Measurements from ENCODE around the gene B4GALT6.

B4GALT6 gene

GRCh38 chr18:31659576-31660177 is 24.7 kb downstream of the B4GALT6 start:
- H3K27ac ChIP-seq: no peak overlapping the region
- no peak overlapping the region for H3K4me3 ChIP-seq
- no peak for TF ChIP-seq CTCF (IDR thresholded peaks at IDR 0.05)
- no peak for DNase-seq (ENCODE audit: low spot score)

GRCh38 chr18:31658670-31659575 is 25.5 kb downstream of the B4GALT6 start:
- Histone ChIP-seq H3K4me3 (no peak overlapping the region), H3K27ac (no peak overlapping the region)
- TF ChIP-seq CTCF (IDR thresholded peaks at IDR 0.05): no peak
- no peak for DNase-seq (ENCODE audit: low spot score)

- no peak for TF ChIP-seq CTCF (IDR thresholded peaks at IDR 0.05)
- no peak for DNase-seq (ENCODE audit: low spot score)
- Histone ChIP-seq H3K27ac (no peak overlapping the region), H3K4me3 (no peak overlapping the region)
Observed at GRCh38 chr18:31657823-31658669, 26.3 kb downstream of the B4GALT6 start.

- H3K4me3 ChIP-seq: no peak overlapping the region
- no peak for DNase-seq (ENCODE audit: low spot score)
- TF ChIP-seq CTCF (IDR thresholded peaks at IDR 0.05): no peak
- H3K27ac ChIP-seq: no peak overlapping the region
Observed at GRCh38 chr18:31656754-31657153, 27.6 kb downstream of the B4GALT6 start.

GRCh38 chr18:31655354-31655753 is 29.0 kb downstream of the B4GALT6 start:
- no peak for DNase-seq (ENCODE audit: low spot score)
- H3K4me3 ChIP-seq: no peak overlapping the region
- TF ChIP-seq CTCF (IDR thresholded peaks at IDR 0.05): no peak
- H3K27ac ChIP-seq: no peak overlapping the region

- TF ChIP-seq CTCF (IDR thresholded peaks at IDR 0.05): no peak
- no peak overlapping the region for H3K4me3 ChIP-seq
- H3K27ac ChIP-seq: no peak overlapping the region
- DNase-seq (ENCODE audit: low spot score): no peak
Observed at GRCh38 chr18:31652877-31653276, 31.5 kb downstream of the B4GALT6 start.
